AG20443 (cell line): ENCODE data around the gene GPR157.
"Not testable (repeated sequence)": the region's sequence is repeated elsewhere in the genome, so short reads cannot be mapped to it uniquely, and the experiment has no call there.

Experiments
- DNase-seq: peaks from one replicate; pipeline ENCODE4 v3.0.0; 2012; ENCODE audit warnings: low spot score, mixed read lengths

GPR157 gene

DNA sequence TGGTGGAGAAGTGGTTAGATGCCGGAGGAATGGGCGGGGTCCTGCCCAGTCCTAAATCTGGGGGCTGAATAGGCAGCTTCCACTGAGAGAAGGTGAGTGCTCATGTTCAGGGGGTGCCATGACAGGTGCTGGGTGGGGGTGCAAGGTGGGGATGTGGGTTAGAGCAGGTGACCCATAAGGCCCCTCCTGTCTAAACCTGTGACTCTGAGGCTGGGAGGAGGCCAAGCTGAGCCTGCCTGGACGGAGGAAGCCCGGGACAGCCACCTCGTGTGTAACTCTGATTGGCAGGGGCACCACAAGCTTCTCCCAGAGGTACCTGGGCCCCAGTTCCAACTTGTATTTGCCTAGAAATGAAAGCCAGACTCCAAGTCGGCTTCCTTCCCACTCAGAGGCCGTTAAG, 10.7 kb downstream of the GPR157 start:
- DNase-seq = no peak

DNA sequence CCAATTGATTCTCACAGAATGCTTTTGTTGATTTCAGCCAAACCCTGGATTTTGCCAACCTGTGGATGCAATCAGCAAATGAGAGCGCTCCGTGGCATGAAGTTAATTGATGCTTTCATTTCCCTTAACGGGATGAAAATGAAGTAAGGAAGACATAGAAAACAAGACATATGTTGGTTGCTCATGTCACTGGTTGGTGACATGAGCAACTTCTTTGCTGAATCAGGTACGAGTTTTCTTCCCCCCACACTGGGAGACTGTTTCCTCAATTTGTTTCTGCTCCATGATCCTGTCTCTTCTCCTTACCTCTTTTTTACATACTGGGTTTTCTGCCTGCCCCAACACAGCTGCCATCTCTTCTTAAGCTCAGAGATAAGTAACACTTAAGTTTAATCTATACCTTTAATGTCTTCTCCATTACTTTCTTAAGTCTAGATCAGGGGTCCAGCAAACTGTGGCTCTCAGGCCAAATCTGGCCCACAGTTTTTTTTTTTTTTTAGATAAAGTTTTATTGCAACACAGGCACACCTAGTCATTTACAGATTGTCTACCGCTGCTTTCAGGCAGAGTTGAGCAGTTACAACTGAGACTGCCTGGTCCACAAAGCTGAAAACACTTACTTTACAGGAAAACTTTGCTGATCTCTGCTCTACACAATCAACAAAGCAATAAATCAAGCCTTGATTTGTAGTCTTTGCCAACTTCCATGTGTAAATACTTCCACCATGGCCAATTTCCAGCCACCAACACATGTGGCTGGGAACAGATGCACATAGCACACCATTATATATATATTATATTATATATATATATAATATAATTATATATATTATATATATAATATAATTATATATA, 13.3 kb downstream of the GPR157 start:
- DNase-seq = no peak

DNA sequence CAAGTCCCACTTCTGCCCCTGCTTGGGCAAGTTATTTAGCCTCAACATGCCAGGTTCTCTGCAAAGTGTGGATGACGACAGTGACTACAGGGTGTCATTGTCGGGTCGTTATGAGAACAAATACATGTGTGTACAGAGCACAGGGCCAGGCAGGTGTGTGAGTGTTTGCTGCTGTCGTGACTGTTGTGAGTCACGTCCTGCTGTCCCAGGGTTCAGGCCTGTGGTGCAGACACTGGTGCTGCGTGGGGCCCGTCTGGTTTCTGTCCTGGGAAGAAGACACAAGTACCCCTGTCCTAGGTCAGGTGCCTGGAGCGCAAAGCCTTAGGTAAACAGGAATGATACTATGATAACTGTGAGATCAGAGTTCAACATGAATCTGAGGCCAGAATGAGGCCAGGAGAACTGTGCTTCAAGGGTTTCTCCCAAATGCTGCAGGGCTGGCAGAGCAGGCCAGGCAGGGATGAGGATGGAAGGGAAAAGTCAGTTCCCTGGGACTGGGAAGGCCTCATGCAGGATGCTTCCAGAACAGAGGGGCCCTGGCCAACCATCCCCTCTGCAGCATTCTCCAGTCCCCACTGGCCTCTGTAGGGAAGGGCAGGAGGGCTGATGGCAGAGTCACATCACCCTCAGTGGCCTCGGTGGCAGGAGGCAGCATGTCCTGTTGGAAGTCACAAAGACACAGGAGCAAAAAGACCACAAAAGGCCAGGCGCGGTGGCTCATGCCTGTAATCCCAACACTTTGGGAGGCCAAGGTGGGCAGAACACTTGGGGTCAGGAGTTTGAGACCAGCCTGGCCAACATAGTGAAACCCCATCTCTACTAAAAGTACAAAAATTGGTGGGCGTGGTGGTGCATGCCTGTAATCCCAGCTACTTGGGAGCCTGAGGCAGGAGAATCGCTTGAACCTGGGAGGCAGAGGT, 15.7 kb downstream of the GPR157 start:
- DNase-seq = no peak

DNA sequence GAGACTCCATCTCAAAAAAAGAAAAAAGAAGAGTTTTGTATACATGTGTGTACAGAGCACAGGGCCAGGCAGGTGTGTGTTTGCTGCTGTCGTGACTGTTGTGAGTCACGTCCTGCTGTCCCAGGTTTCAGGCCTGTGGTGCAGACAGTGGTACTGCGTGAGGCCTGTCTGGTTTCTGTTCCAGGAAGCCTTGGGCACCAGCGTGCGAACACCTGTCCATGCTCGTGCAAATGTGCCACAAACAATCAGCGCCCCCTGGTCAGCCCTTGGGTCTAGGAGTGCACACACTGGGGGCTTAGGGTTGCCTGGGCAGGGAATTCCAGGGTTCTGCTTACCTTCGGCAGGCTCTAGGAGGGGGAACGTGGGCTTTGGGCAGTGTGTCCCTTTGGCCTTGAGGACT, 16.9 kb downstream of the GPR157 start:
- DNase-seq = no peak

GRCh38 chr1:9111357-9111691, 17.6 kb downstream of the GPR157 start:
- DNase-seq = no peak

DNA sequence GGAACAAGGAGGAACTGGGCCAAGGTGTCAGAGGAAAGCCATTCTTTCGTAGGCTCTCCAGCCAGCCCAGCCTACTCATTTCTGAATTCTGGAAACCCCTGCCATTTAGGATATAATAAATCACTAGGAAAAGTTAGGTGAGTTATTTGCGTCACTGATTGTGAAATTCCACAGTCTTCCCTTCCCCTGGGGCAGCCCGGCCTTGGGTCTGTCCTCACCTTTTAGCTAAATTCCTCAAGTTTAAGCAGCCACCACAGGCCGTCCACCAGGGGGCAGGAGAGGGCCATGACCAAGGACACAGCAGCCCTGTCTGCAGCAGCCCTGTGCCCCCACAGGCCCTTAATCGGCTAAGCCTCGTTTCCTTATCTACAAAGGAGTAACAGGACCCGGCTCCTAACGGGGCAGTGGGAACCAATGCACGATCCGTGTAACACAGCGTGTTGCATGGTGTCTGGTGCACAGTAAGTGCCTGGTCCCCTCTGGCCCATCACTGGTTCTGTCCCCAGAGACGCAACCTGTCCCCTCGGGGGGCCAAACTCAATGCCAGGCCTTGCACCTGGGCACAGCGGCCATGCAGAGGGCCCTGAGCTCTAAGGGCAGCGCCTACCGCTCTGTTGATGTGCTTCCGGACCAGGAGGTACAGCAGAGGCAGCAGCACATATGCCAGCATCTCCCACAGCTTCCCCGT, 18.1 kb downstream of the GPR157 start:
- peak; percentile 91 for DNase-seq

DNA sequence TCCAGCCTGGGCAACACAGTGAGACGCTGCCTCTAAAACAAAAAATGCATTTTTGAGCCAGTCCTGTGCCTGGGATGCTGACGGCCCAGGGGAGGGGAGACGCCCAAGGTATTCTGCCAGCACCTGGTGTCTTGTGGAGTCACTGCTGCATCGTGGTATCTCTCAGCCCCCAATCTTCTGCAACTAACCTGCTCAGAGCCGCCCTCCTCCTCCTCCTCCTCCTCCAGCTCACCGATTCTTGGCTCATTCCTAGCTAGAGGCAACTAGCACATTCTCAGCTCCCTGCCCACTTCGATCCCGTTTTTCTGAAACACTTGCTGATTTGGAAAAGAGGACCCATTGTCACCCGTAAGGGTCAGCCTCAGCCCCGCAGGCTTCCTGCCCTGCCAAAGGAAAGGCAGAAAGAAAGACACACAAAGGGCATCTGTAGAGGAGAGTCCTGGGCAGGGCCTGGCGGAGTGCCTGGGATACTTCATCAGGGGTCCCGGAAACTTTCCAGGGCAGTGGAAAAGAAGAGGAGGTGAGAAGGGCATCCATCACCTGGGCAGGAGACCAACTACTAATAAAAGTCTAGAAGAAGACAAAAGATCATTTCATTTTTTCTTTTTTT, 20.7 kb downstream of the GPR157 start:
- DNase-seq = no peak

DNA sequence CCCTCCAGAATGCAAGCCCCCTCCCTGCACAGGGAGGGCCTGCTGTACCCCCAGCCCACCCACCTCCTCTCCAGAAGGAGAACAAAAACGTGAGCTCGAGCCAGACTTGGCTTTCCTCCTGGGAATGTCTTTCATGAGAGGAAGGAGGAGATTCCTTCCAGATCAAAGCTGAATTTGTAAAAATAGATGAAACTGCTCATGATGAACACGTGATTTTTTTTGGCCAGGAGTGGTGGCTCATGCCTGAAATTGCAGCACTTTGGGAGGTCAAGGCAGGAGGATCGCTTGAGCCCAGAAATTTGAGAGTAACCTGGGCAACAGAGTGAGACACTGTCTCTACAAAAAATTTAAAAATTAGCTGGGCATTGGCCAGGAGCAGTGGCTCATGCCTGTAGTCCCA, 21.8 kb downstream of the GPR157 start:
- DNase-seq = no peak

GRCh38 chr1:9106286-9106685, 22.6 kb downstream of the GPR157 start:
- no peak for DNase-seq

DNA sequence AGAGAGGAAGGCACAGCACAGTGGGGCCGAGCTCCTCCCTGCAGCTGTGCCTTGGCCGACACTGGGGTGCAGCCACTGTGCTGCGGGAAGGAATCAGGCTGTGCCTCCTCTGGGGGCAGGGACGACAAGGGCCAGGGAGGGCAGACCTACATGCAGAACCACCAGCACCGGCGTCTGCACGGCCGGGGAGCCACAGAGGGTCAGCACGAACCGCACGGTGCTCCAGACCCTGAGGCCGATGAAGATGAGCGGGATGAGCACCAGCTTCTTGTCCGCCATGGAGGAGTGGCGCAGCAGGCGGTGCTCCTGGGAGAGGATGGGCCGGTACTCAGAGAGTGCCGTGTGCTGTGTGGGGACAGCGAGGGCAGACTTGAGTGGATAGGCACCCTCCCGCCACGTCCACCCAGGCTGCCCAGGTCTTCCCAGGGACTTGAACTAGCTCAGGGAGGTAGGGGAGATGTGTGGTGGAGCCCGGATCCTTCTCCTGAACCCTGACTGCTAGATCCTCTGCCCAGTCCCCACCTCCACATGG, 23.5 kb downstream of the GPR157 start:
- DNase-seq = no peak

GRCh38 chr1:9101510-9102146, 27.3 kb downstream of the GPR157 start:
- DNase-seq = peak; percentile 89

DNA sequence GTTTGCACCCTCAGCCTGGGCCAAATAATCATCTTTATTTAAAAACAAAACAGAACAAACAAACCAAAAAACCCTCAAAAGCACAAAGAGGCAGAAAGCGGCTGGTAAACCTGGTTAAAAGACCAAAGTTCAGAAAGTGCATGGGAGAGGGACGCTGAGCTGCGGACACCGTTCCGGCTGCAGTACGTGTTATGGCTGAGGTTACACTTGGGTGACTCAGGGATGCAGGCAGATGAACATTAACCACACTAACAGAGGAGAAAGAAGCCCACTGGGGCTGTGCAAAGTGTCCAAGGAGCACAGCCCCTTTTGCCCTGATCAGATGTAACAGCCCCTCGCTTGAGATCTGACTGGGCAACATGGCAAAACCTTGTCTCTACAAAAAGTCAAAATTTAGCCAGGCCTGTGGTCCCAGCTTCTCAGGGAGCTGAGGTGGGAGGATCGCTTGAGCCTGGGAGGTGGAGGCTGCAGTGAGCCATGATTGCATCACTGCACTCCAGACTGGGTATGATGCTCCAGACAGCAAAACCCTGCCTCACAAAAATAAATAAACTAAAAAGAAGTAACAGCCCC, 28.3 kb downstream of the GPR157 start:
- DNase-seq = no peak

GRCh38 chr1:9099555-9099954, 29.3 kb downstream of the GPR157 start:
- no peak for DNase-seq

DNA sequence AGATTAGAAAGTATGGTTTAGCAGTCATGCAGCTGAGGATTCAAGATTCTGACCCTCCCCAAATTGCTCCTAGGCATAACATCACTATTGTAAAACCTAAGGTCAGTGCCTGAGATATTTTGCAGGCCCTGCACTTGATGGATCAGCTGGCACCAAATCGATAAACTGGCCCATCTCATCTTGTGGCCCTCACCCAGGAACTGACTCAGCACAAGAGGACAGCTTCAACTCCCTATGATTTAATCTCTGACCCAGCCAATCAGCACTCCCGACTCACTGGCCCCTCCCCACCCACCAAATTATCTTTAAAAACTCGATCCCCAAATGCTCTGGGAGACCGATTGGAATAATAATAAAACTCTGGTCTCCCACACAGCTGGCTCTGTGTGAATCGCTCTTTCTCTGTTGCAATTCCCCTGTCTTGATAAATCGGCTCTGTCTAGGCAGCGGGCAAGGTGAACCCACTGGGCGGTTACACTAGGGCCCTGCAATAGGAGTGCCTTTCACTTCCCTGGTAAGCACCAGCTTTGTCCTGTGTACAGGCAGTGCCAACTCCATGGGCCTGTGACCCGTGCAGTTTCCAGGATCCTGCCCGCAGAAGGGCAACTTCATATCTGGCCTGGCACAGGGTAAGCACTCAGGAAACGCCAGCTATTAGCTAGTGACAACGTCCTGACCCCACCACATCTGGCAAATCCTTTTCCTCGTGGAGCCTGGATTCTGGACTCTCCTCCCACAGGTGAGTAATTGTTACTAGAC, 30.8 kb downstream of the GPR157 start:
- no peak for DNase-seq

DNA sequence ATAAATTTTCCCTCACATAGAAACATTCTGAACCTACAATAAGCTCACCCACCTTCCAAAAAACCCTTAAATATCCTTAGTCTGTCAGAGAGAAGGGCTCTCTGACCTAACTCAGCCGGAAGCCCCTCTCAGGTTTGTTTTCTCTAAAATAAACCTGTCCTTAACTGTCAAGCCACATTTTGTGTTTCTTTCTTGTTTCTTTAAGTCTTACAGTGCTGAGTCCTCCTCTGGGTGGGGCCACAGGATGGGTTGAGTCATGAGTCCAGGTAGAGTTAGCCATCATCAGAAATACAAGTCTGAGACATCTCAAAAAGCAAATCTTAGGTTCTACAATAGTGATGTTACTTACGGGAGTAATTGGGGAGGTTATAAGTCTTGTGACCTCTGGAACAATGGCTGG, 33.1 kb downstream of the GPR157 start:
- no peak for DNase-seq

DNA sequence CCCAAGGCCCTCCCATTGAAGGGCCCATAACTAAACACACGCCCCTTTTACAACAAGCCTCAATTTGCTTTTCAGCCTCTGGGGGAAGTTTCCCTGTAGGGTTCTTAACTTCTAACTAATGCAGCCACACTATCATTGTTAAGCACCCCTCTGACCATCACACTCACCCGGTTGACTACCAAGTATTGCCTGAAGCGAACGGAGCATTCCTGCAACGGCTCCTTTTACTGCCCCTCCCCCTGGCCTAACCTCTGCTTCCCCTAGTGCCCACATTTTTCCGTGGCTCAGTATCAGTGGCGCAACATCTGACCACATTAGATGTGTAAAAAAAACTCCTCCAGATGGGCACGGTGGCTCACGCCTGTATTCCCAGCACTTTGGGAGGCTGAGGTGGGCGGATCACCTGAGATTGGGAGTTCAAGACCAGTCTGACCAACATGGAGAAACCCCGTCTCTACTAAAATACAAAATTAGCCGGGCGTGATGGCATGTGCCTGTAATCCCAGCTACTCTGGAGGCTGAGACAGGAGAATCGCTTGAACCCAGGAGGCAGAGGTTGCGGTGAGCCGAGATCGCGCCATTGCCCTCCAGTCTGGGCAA, 34.8 kb downstream of the GPR157 start:
- DNase-seq = not testable (repeated sequence)

GRCh38 chr1:9093581-9093980, 35.3 kb downstream of the GPR157 start:
- no peak for DNase-seq

DNA sequence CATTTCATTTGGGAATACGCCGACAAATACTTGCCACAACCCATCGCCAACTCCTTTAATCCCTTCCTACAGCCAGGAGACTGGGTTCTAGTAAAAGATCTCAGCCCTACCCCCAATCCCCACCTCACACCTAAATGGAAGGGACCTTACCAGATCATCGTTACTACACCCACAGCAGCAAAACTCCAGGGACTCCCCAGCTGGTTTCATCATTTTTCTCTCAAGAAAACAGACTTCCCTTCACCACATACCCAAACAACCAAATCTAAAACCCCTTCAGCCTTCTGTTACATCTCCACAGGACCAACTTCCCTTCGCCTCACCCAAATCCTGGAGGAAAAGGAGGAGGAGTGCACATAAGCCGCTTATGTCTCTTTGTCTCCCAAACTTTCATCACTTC, 35.8 kb downstream of the GPR157 start:
- DNase-seq = no peak

- no peak for DNase-seq
Measured at GRCh38 chr1:9088807-9089206, 40.1 kb downstream of the GPR157 start.
